ENCODE results near the gene UBE2A. TPM values are rescaled to one million over a fixed set of nuclear protein-coding genes. Genes with fewer than 3 reads are reported as not detected.

The UBE2A gene
- total and polyA plus RNA-seq, 4 donors, result 45.4 to 56.7 (median 49.7) TPM

- peak; percentile 92 for ATAC-seq (ENCODE audit: low FRiP score)
- peak; percentile 93 to 95 for DNase-seq
- no peaks in the 10 kb centered on the region for H3K27me3 ChIP-seq (ENCODE audit: control insufficient read depth in 1 of 2, insufficient read depth in 2 of 2, low read length in 1 of 2)
- H3K36me3 ChIP-seq (ENCODE audit: control insufficient read depth in 1 of 2, insufficient read depth in 2 of 2, low read length in 1 of 2), result no peaks in the 10 kb centered on the region
- intact Hi-C loops (cut with DNase I), result no loop called here
- H3K9me3 ChIP-seq (ENCODE audit: control insufficient read depth, low read length), result no peaks in the 10 kb centered on the region
- peak within 1 kb of the TSS; percentile 57 to 92 for H3K4me3 ChIP-seq (ENCODE audit: low read length in 2 of 2)
- H3K4me1 ChIP-seq (ENCODE audit: control insufficient read depth in 1 of 2, insufficient read depth in 2 of 2, low read length in 2 of 2), result no peaks in the 10 kb centered on the region
- 1 to 29% methylated on average over 27 of the region's 27 CpGs for WGBS, 2 donors
- H3K27ac ChIP-seq (ENCODE audit: low read depth in 1 of 2, low read length in 2 of 2), result peak within 1 kb of the TSS in 1 of 2 donors; percentile 33
These were observed 9.2 kb upstream of the UBE2A start, which contains the start of gene STEEP1 for GRCh38 chrX:119565107-119565663. Gene STEEP1, minus strand, starts transcription at chrX:119565409. Its CDS starts 54 bp downstream, at chrX:119565355.

DNA sequence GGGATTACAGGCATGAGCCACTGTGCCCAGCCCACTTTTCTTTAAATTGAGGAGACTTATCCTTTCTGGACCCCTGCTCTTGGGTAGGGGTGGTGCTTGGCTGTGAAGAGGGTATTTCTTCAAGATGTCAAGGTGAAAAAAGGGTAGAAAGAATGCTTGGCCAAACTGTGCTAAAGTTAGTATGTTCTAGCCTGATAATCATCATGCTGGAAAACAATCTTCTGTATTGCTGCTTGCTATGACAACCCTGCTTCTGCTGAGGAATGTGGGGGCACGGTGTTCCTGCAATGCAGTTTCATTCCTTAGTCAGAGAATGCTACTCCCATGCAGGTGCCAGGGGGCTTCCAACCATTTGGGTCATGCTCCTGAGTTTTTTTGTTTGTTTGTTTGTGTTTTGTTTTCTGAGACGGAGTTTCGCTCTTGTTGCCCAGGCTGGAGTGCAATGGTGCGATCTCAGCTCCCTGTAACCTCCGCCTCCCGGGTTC is 4.0 kb upstream of the UBE2A start:
- no peaks in the 10 kb centered on the region for H3K36me3 ChIP-seq (ENCODE audit: control insufficient read depth in 1 of 2, insufficient read depth in 2 of 2, low read length in 1 of 2)
- no peaks in the 10 kb centered on the region for H3K9me3 ChIP-seq (ENCODE audit: control insufficient read depth, low read length)
- intact Hi-C loops (cut with DNase I), result no loop called here
- H3K4me1 ChIP-seq (ENCODE audit: control insufficient read depth in 1 of 2, insufficient read depth in 2 of 2, low read length in 2 of 2), result no peaks in the 10 kb centered on the region
- WGBS, 2 donors, result 83 to 87% methylated on average over 6 of the region's 6 CpGs
- H3K4me3 ChIP-seq (ENCODE audit: low read length in 2 of 2), result no peak overlapping the region
- DNase-seq (no peak), ATAC-seq (ENCODE audit: low FRiP score) (no peak)
- H3K27me3 ChIP-seq (ENCODE audit: control insufficient read depth in 1 of 2, insufficient read depth in 2 of 2, low read length in 1 of 2), result no peaks in the 10 kb centered on the region
- no peak overlapping the region for H3K27ac ChIP-seq (ENCODE audit: low read depth in 1 of 2, low read length in 2 of 2)

GRCh38 chrX:119573222-119573621 is 1.1 kb upstream of the UBE2A start:
- 21 to 30% methylated on average over 3 of the region's 3 CpGs for WGBS, 2 donors
- no peak for DNase-seq
- Histone ChIP-seq H3K9me3 (ENCODE audit: control insufficient read depth, low read length) (no peaks in the 10 kb centered on the region), H3K27me3 (ENCODE audit: control insufficient read depth in 1 of 2, insufficient read depth in 2 of 2, low read length in 1 of 2) (no peaks in the 10 kb centered on the region), H3K27ac (ENCODE audit: low read depth in 1 of 2, low read length in 2 of 2) (no peak overlapping the region), H3K36me3 (ENCODE audit: control insufficient read depth in 1 of 2, insufficient read depth in 2 of 2, low read length in 1 of 2) (no peaks in the 10 kb centered on the region), H3K4me1 (ENCODE audit: control insufficient read depth in 1 of 2, insufficient read depth in 2 of 2, low read length in 2 of 2) (no peaks in the 10 kb centered on the region), H3K4me3 (ENCODE audit: low read length in 2 of 2) (peak overlapping the region in 1 of 2 donors; percentile 49)
- no peak for ATAC-seq (ENCODE audit: low FRiP score)
- intact Hi-C loops (cut with DNase I), result no loop called here

DNA sequence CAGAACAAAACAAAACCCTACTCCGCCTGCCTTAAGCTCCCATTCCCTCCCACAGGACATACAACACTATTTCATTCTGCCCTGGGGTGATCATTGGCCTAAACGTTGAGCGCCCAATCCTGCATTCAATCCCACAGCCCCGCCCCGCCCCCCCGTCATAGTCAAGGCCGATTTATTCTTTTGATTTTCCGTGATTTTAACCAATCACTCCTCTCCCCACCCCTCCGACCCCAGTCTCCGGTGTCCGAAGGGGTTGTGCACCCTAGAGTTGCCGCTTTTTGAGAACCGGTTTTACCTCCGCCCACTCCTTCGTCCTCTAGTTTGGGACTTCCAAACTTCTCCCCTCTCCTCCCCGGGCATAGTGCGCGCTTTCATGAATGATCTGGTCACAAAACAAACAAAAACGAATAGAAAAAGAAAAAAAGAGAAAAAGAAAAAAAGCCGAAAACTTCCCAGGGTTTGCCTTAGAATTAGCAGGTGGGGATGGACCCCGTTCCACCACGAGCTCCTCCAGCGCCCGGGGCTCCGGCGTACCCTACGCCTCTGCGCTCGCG is 446 bp upstream of the UBE2A start:
- H3K36me3 ChIP-seq (ENCODE audit: control insufficient read depth in 1 of 2, insufficient read depth in 2 of 2, low read length in 1 of 2), result no peaks in the 10 kb centered on the region
- ATAC-seq (ENCODE audit: low FRiP score) (peak; percentile 23), DNase-seq (peak in 1 of 2 donors; percentile 65)
- no peaks in the 10 kb centered on the region for H3K27me3 ChIP-seq (ENCODE audit: control insufficient read depth in 1 of 2, insufficient read depth in 2 of 2, low read length in 1 of 2)
- no peaks in the 10 kb centered on the region for H3K9me3 ChIP-seq (ENCODE audit: control insufficient read depth, low read length)
- no peaks in the 10 kb centered on the region for H3K4me1 ChIP-seq (ENCODE audit: control insufficient read depth in 1 of 2, insufficient read depth in 2 of 2, low read length in 2 of 2)
- H3K4me3 ChIP-seq (ENCODE audit: low read length in 2 of 2), result peak overlapping the region; percentile 21 to 49
- intact Hi-C loops (cut with DNase I), result loop anchor here in 1 of 2 donors (2.0 kb wide), 1 partner anchor 31 kb away; no protein-coding TSS in a partner anchor
- peak overlapping the region in 1 of 2 donors; percentile 66 for H3K27ac ChIP-seq (ENCODE audit: low read depth in 1 of 2, low read length in 2 of 2)
- 0 to 27% methylated on average over 30 of the region's 30 CpGs for WGBS, 2 donors

DNA sequence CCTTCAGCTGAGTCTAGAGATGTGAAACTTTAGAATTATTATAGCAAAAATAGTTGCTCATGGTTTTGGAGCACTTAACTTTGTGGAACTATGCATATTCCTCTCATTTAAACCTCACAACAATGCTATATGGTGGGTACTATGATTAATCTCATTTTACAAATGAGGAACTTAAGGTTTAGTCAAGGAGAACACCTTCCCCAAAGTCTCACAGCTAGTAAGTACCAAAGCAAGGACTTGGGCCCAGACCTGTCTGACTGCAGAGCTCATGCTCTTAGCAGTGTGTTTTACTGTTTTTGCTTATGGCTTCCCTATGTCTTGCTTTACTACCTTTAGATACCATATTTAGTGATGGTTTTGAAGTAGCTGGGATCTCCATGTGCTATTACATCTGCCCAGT is 5.1 kb downstream of the UBE2A start:
- H3K27me3 ChIP-seq (ENCODE audit: control insufficient read depth in 1 of 2, insufficient read depth in 2 of 2, low read length in 1 of 2), result no peaks in the 10 kb centered on the region
- DNase-seq (no peak), ATAC-seq (ENCODE audit: low FRiP score) (no peak)
- intact Hi-C loops (cut with DNase I), result no loop called here
- no peak overlapping the region for H3K4me3 ChIP-seq (ENCODE audit: low read length in 2 of 2)
- no peaks in the 10 kb centered on the region for H3K4me1 ChIP-seq (ENCODE audit: control insufficient read depth in 1 of 2, insufficient read depth in 2 of 2, low read length in 2 of 2)
- no peak overlapping the region for H3K27ac ChIP-seq (ENCODE audit: low read depth in 1 of 2, low read length in 2 of 2)
- no peaks in the 10 kb centered on the region for H3K36me3 ChIP-seq (ENCODE audit: control insufficient read depth in 1 of 2, insufficient read depth in 2 of 2, low read length in 1 of 2)
- H3K9me3 ChIP-seq (ENCODE audit: control insufficient read depth, low read length), result no peaks in the 10 kb centered on the region

- intact Hi-C loops (cut with DNase I), result no loop called here
- H3K4me3 ChIP-seq (ENCODE audit: low read length in 2 of 2), result no peak overlapping the region
These were observed 9.2 kb downstream of the UBE2A start for GRCh38 chrX:119583431-119584059.

DNA sequence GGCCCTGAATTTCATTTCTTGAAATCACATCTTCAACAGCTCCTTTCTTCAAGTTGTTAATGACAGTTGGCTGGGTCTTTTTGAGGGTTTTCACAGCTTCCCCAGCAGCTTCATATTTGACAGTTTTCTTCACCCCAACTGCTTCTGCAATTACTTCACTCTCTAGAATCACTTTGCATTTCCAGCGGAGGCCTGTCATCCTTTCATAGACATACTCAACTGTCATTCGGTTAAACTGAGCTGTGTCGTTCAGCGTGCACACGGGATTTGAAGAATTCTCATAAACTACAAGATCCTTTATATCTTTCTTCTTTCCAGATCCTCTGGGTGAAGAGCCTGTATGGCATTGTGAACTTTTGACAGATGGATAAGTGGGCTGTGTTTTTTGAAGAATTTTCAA is 15.4 kb downstream of the UBE2A start:
- H3K27ac ChIP-seq (ENCODE audit: low read depth in 1 of 2, low read length in 2 of 2), result no peak overlapping the region
- intact Hi-C loops (cut with DNase I), result no loop called here
- no peaks in the 10 kb centered on the region for H3K27me3 ChIP-seq (ENCODE audit: control insufficient read depth in 1 of 2, insufficient read depth in 2 of 2, low read length in 1 of 2)
- H3K9me3 ChIP-seq (ENCODE audit: control insufficient read depth, low read length), result no peaks in the 10 kb centered on the region
- no peaks in the 10 kb centered on the region for H3K4me1 ChIP-seq (ENCODE audit: control insufficient read depth in 1 of 2, insufficient read depth in 2 of 2, low read length in 2 of 2)
- ATAC-seq (ENCODE audit: low FRiP score) (no peak), DNase-seq (no peak)
- WGBS, 2 donors, result 90 to 94% methylated on average over 5 of the region's 5 CpGs
- no peak overlapping the region for H3K4me3 ChIP-seq (ENCODE audit: low read length in 2 of 2)
- H3K36me3 ChIP-seq (ENCODE audit: control insufficient read depth in 1 of 2, insufficient read depth in 2 of 2, low read length in 1 of 2), result no peaks in the 10 kb centered on the region

More at GRCh38 chrX:119583431-119584059, 9.2 kb downstream of the UBE2A start:
- H3K9me3 ChIP-seq (ENCODE audit: control insufficient read depth, low read length), result no peaks in the 10 kb centered on the region
- no peak overlapping the region for H3K27ac ChIP-seq (ENCODE audit: low read depth in 1 of 2, low read length in 2 of 2)
- no peak for DNase-seq
- no peaks in the 10 kb centered on the region for H3K4me1 ChIP-seq (ENCODE audit: control insufficient read depth in 1 of 2, insufficient read depth in 2 of 2, low read length in 2 of 2)
- 40 to 45% methylated on average over 2 of the region's 2 CpGs for WGBS, 2 donors
- ATAC-seq (ENCODE audit: low FRiP score), result no peak
- no peaks in the 10 kb centered on the region for H3K27me3 ChIP-seq (ENCODE audit: control insufficient read depth in 1 of 2, insufficient read depth in 2 of 2, low read length in 1 of 2)
- no peaks in the 10 kb centered on the region for H3K36me3 ChIP-seq (ENCODE audit: control insufficient read depth in 1 of 2, insufficient read depth in 2 of 2, low read length in 1 of 2)

DNA sequence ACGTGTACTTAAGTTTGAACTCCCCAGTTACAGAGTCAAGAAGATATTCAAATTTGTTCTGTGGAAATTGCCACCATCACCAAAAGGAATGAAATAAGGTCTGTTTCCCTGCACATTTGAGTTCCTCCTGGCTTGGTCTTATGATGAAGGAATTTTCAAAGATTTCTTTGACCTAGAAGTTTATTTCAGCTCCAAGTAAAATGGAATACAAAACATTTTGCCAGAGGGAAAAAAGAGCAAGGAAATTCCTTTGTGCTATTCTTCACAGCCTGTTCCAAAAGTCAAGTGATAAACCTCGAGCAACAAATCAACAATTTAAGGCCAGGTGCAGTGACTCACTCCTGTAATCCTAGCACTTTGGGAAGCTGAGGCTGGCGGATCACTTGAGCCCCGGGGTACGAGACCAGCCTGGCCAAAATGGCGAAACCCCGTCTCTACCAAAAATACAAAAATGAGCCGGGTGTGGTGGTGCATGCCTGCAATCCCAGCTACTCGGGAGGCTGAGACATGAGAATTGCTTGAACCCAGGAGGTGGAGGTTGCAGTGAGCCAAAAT is 28.4 kb downstream of the UBE2A start:
- Histone ChIP-seq H3K9me3 (ENCODE audit: control insufficient read depth, low read length) (no peaks in the 10 kb centered on the region), H3K4me1 (ENCODE audit: control insufficient read depth in 1 of 2, insufficient read depth in 2 of 2, low read length in 2 of 2) (no peaks in the 10 kb centered on the region), H3K27me3 (ENCODE audit: control insufficient read depth in 1 of 2, insufficient read depth in 2 of 2, low read length in 1 of 2) (no peaks in the 10 kb centered on the region), H3K4me3 (ENCODE audit: low read length in 2 of 2) (no peak overlapping the region), H3K36me3 (ENCODE audit: control insufficient read depth in 1 of 2, insufficient read depth in 2 of 2, low read length in 1 of 2) (no peaks in the 10 kb centered on the region), H3K27ac (ENCODE audit: low read depth in 1 of 2, low read length in 2 of 2) (no peak overlapping the region)
- WGBS, 2 donors, result 69 to 71% methylated on average over 9 of the region's 9 CpGs
- no peak for ATAC-seq (ENCODE audit: low FRiP score)
- intact Hi-C loops (cut with DNase I), result no loop called here
- DNase-seq, result no peak

Measured in aorta (tissue), 5 donors.